ENCODE measurements around the gene CSF3R. TPM values are rescaled to one million over a fixed set of nuclear protein-coding genes. Genes with fewer than 3 reads are reported as not detected.

The CSF3R gene
- total RNA-seq, 1 donor from 2014 or later, result 0.20 TPM

GRCh38 chr1:36467700-36468455, 14.8 kb downstream of the CSF3R start:
- H3K9me3 Mint-ChIP-seq (ENCODE audit: unreplicated experiment), result no peaks in the 10 kb centered on the region
- Histone ChIP-seq H4K20me1 (ENCODE audit: insufficient read depth, low read length) (no peaks in the 10 kb centered on the region), H3K4me1 (ENCODE audit: insufficient read depth, low read length) (peaks cover 11% of the 10 kb centered on the region), H3K4me3 (ENCODE audit: insufficient read depth, low read depth, low read length) (no peak overlapping the region), H3K36me3 (ENCODE audit: insufficient read depth, low read length) (no peaks in the 10 kb centered on the region), H2AFZ (ENCODE audit: low read depth, low read length) (no peak overlapping the region), H3K27ac (ENCODE audit: low read depth, low read length) (no peak overlapping the region), H3K9me3 (ENCODE audit: insufficient read depth, low read depth, low read length) (no peaks in the 10 kb centered on the region), H3K27me3 (ENCODE audit: insufficient read depth, low read length) (no peaks in the 10 kb centered on the region), H3K9ac (ENCODE audit: low read length) (no peak overlapping the region), H3K4me2 (ENCODE audit: low read length) (no peak overlapping the region), H3K79me2 (ENCODE audit: insufficient read depth, low read length) (peaks cover 11% of the 10 kb centered on the region)
- FAIRE-seq (no peak), DNase-seq (ENCODE audit: low read depth) (no peak)
- peaks cover 5% of the 10 kb centered on the region for H3K4me1 Mint-ChIP-seq (ENCODE audit: low read depth, unreplicated experiment)
- H3K4me3 Mint-ChIP-seq (ENCODE audit: unreplicated experiment), result no peak overlapping the region
- no peak overlapping the region for H3K27ac Mint-ChIP-seq (ENCODE audit: unreplicated experiment)
- peaks cover under 1% of the 10 kb centered on the region for H3K36me3 Mint-ChIP-seq (ENCODE audit: low read depth, unreplicated experiment)
- no peak for TF ChIP-seq CTCF (IDR thresholded peaks at IDR 0.05; ENCODE audit: insufficient read depth, low read depth, low read length)
- no peak for TF ChIP-seq EZH2 (IDR thresholded peaks at IDR 0.05; ENCODE audit: insufficient read depth, low read length)
- H3K27me3 Mint-ChIP-seq (ENCODE audit: low read depth, unreplicated experiment), result peaks cover 5% of the 10 kb centered on the region

GRCh38 chr1:36467027-36467410, 15.7 kb downstream of the CSF3R start:
- TF ChIP-seq EZH2 (IDR thresholded peaks at IDR 0.05; ENCODE audit: insufficient read depth, low read length) (no peak), CTCF (IDR thresholded peaks at IDR 0.05; ENCODE audit: insufficient read depth, low read depth, low read length) (no peak)

More at GRCh38 chr1:36467027-36467410, 15.7 kb downstream of the CSF3R start:
- Mint-ChIP-seq H3K4me3 (ENCODE audit: unreplicated experiment) (no peak overlapping the region), H3K4me1 (ENCODE audit: low read depth, unreplicated experiment) (peaks cover 5% of the 10 kb centered on the region), H3K27me3 (ENCODE audit: low read depth, unreplicated experiment) (peaks cover 2% of the 10 kb centered on the region), H3K9me3 (ENCODE audit: unreplicated experiment) (no peaks in the 10 kb centered on the region), H3K27ac (ENCODE audit: unreplicated experiment) (no peak overlapping the region), H3K36me3 (ENCODE audit: low read depth, unreplicated experiment) (no peaks in the 10 kb centered on the region)
- DNase-seq (ENCODE audit: low read depth), result no peak
- peaks cover 11% of the 10 kb centered on the region for H3K4me1 ChIP-seq (ENCODE audit: insufficient read depth, low read length)
- no peak overlapping the region for H3K4me3 ChIP-seq (ENCODE audit: insufficient read depth, low read depth, low read length)
- FAIRE-seq, result no peak
- H3K27ac ChIP-seq (ENCODE audit: low read depth, low read length), result no peak overlapping the region
- H3K9ac ChIP-seq (ENCODE audit: low read length), result no peak overlapping the region
- no peak overlapping the region for H2AFZ ChIP-seq (ENCODE audit: low read depth, low read length)
- H3K79me2 ChIP-seq (ENCODE audit: insufficient read depth, low read length), result peaks cover 17% of the 10 kb centered on the region
- H3K36me3 ChIP-seq (ENCODE audit: insufficient read depth, low read length), result no peaks in the 10 kb centered on the region
- H3K9me3 ChIP-seq (ENCODE audit: insufficient read depth, low read depth, low read length), result no peaks in the 10 kb centered on the region
- no peaks in the 10 kb centered on the region for H3K27me3 ChIP-seq (ENCODE audit: insufficient read depth, low read length)
- H3K4me2 ChIP-seq (ENCODE audit: low read length), result no peak overlapping the region
- no peaks in the 10 kb centered on the region for H4K20me1 ChIP-seq (ENCODE audit: insufficient read depth, low read length)

Data from astrocyte (in vitro differentiated cells and primary cell).